ENCODE measurements around the gene C2orf69. TPM values are rescaled to one million over a fixed set of nuclear protein-coding genes. Genes with fewer than 3 reads are reported as not detected.

Gene C2orf69
- total and polyA plus RNA-seq, 2 of the 8 experiments (the other 6 are each of a cell fraction or from before 2014, with no cell fraction given): 3.9 to 32.0 TPM

DNA sequence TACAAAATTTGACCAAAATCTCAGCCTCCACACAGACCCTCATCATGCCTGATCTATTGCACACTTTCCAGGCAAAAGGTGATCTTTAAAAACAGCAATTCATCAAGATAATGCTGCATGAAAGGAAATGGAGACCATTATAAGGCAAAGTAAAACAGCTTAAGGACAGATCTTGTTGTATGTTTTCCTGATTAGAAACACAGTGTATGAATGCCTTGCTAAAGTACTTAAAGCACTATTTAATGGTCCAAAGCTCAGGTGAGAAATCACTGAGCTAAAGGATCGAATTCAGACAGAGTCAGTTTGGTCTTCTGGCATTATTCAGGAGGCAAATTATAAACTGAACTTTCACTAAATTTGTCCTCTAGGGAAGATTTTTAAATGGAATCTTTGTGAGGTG, 41.4 kb upstream of the C2orf69 start (continued):
- TF ChIP-seq, protein P1, sequence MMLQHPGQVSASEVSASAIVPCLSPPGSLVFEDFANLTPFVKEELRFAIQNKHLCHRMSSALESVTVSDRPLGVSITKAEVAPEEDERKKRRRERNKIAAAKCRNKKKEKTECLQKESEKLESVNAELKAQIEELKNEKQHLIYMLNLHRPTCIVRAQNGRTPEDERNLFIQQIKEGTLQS (IDR thresholded peaks at IDR 0.05; ENCODE audit: insufficient read depth, low read depth, low read length): no peak
- TF ChIP-seq SIRT6 (IDR thresholded peaks at IDR 0.05; ENCODE audit: low read length): no peak

Measured in H1 (cell line).